Retinal pigment epithelial cell (primary cell): Measurements from ENCODE around the gene FBXO31.
"Not testable (repeated sequence)": the region's sequence is repeated elsewhere in the genome, so short reads cannot be mapped to it uniquely, and the experiment has no call there.

Experiments
- DNase-seq: peaks from one replicate; pipeline ENCODE4 v3.0.0-alpha.2; 2010; ENCODE audit warnings: low read depth
- H3K4me3 ChIP-seq: 2 replicates; pipeline ENCODE4 v1.5.1; 2011; ENCODE audit warnings: mild to moderate bottlenecking, low read length, control low read depth, moderate library complexity
- CTCF ChIP-seq: conservative IDR thresholded peaks from 2 replicates; pipeline ENCODE4 v1.5.1; 2011; ENCODE audit warnings: low read depth, low read length, control low read depth, inconsistent platforms

The FBXO31 gene

DNA sequence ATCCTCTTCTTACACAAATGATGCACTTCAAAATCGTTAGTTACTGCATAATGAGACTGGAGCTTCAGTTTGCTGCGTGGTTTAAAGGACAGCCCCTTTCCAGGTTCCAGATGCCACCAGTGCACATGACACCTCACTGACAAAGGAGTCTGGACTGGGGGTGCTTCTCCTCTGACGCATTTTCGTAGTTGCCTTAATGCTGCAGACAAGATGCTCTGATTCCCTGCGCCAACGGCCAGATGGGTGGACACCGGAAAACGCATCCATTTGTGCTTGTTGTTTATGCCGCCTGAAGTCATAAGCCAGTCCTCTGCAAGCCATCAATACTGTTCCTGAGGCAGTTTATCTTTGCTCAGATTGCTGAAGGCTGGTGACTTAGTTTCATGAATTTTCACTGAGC, 16.0 kb downstream of the FBXO31 start:
- H3K4me3 ChIP-seq = no peak overlapping the region
- no peak for TF ChIP-seq CTCF
- no peak for DNase-seq

DNA sequence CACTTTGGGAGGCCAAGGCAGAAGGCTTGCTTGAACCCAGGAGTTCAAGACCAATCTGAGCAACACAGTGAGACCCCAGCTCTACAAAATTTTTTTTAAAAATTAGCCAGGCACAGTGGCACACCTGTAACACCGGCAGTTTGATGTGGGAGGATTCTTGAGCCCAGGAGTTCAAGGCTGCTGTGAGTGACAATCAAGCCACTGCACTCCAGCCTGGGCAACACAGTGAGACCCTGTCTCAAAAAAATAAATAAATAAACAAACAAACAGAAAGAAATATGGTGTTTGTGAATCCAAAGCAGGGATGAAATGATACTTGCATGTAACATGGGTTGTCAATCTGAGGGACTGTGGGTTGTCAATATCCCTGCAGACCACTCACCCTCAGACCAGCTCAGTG, 16.6 kb downstream of the FBXO31 start:
- H3K4me3 ChIP-seq = no peak overlapping the region
- no peak for TF ChIP-seq CTCF
- DNase-seq = no peak

DNA sequence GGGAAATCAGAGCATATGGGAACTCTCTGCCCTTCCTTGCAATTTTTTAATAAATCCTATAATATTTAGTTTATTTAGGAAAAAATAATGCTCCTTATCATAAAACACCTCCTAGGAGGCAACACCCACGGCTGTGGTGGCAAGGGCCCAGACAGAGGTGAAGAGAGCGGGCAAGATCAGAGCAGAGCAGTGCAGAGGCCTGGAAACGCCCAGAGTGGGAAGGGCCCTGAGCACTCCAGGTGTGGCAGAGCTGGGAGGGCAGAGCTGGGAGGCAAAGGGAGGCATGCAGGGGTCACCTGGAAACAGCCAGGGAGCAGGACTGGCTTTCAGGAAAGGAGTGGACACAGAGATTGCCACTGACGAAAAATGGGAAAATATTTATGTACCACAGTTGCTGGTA, 17.3 kb downstream of the FBXO31 start:
- TF ChIP-seq CTCF = no peak
- DNase-seq = no peak
- no peak overlapping the region for H3K4me3 ChIP-seq

GRCh38 chr16:87365021-87365713, 18.4 kb downstream of the FBXO31 start:
- H3K4me3 ChIP-seq = no peak overlapping the region
- TF ChIP-seq CTCF = no peak
- no peak for DNase-seq

DNA sequence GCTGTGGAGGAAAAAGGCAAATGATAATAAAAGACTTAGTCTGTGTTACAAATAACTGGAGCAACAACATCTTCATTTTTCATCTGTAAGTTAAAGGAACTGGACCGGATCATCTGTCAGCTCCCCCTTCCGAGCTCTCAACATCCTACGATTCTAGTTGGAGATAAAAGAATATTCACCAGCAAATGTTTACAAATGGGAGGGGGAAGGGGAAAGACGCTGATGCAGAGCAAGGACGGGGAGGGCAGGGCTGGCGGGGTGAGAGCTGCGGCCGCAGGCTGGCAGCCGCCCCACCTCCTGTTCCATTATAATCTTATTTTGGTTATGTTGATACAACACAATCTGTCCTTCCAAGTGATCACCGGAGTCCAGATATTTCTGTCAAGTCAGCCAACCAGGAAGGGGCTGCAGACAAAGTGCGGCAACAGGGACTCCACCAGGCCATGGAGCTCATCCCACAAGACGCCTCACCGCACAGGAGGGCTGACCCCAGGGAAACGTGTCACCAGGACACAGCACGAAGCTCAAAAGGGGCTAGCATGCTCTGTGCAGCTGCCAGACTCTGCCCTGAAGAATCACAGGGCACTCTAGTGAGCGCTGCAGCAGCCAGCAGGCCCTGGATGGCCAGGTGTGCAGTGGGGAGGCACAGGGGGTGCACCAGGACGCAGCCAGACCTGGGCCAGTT, 19.7 kb downstream of the FBXO31 start:
- no peak for DNase-seq
- H3K4me3 ChIP-seq = no peak overlapping the region
- TF ChIP-seq CTCF = no peak

DNA sequence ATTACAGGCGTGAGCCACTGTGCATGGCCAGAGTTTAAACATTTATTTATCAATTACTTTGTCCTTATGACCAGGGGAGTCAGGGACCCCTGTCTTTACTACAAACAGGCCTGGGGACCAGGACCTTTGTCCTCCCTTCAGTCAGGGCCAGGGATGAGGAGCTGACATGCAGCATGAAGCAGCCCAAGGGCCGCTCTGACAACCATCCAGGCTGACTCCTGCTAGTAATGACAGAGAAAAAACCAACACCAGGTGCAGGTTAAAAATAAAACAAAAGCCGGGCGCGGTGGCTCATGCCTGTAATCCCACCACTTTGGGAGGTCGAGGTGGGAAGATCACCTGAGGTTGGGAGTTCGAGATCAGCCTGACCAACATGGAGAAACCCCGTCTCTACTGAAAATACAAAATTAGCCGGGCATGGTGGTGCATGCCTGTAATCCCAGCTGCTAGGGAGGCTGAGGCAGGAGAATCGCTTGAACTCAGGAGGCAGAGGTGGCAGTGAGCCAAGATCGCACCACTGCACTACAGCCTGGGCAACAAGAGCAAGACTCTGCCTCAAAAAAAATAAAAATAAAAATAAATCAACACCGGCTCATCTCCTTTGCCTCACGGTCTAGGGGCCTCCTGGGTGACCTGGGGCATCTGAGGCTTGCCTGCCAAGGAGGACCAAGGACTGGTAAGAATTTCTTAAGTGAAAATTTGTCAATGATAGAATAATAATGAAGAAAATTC, 20.6 kb downstream of the FBXO31 start:
- not testable (repeated sequence) for H3K4me3 ChIP-seq, DNase-seq

DNA sequence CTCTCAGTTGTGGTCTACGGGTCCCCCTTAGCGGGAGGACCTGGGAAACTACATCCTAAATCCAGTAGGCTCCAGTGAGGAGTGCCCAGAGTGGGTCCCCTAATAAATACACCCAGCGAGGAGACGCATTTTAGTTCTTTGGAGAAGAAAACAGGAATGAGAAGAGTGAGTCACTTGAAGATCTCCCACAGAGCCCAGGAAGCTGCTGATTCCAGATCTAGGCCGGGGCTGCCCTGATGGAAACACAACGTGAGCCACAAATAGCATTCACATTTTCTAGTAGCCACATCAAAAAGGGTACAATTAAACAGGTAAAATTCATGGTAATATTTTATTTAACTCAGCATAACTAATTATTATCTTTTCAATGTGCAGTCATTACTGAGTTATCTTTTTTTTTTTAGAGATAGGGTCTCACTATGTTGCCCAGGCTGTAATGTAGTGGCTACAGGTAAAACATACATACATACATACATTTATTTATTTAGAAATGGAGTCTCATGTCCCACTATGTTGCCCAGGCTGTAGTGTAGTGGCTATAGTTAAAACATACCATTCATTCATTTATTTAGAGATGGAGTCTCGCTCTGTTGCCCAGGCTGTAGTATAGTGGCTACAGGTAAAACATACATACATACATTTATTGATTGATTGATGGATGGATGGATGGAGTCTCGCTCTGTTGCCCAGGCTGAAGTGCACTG, 21.5 kb downstream of the FBXO31 start:
- no peak overlapping the region for H3K4me3 ChIP-seq
- DNase-seq = no peak
- no peak for TF ChIP-seq CTCF
